Inferior parietal cortex (tissue), 1 donor: ENCODE results near the gene RNF135.
"Not testable (repeated sequence)": the region's sequence is repeated elsewhere in the genome, so short reads cannot be mapped to it uniquely, and the experiment has no call there.

Experiments used
- DNase-seq: peaks from one replicate; pipeline ENCODE4 v3.0.0-alpha.2; 2016; ENCODE audit errors: extremely low spot score

The RNF135 gene

GRCh38 chr17:30954046-30954830 is 16.6 kb upstream of the RNF135 start:
- DNase-seq: no peak

DNA sequence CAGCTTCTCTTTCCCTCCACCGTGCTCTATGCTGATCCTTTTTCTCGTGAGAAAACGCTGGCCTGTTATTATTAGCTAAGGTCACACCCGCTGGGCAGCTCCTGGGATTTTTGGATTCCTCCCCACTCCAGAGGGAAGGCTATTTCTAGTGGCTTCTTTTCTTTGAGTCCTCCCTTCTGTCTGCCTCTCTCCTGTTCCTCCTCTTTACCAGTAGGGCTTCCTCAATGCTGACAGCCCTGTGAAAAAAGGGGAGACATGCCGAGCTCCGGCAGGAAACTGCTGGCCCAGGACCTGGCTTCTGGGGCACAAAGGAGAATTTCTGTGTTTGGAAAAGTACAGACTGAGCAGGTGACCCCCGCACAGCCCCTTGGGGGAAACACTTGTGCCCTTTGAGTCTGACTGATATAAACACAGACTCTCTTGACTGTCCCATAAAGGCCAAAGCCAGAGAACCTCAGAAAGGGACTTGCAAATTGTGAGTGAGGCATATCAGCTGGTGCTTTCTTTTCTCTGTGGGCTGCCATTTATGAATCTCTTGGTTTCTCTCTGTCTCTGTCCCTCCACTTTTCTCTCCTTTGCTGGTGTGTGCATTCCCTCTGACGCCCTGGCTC is 14.0 kb upstream of the RNF135 start:
- no peak for DNase-seq

GRCh38 chr17:30957741-30958140 is 13.1 kb upstream of the RNF135 start:
- DNase-seq: no peak

DNA sequence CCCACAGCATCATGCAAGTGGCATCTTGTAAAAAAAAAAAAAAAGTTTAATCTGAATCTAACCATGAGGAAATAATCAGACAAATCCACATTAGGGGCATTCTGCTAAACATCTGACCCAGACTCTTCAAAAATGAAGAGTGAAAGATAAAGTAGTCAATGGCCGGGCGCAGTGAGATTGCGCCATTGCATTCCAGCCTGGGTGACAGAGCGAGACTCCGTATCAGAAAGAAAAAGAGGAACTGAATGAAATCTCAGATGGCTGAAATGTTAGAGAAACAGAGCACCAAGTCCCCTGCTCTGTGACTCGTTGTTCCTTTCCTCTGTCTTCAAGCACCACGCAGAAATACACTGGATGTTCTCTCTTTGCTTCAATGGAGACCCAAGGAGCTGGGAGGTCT is 12.7 kb upstream of the RNF135 start:
- DNase-seq: no peak

- DNase-seq: no peak
Measured at GRCh38 chr17:30961209-30962188, 9.3 kb upstream of the RNF135 start.

GRCh38 chr17:30964312-30964711 is 6.5 kb upstream of the RNF135 start:
- not testable (repeated sequence) for DNase-seq

DNA sequence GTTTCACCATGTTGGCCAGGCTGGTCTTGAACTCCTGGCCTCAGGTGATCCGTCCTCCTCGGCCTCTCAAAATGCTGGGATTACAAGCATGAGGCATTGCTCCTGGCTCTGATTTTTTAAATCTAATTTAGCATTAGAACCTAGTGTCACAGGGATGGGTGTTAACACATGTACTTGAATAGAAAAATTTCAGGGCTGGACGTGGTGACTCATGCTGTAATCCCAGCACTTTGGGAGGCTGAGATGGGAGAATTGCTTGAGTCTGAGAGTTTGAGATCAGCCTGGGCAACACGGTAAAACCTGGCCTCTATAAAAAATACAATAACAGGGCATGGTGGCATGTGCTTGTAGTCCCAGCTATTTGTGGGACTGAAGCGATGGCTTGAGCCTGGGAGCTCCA is 6.0 kb upstream of the RNF135 start:
- no peak for DNase-seq

- DNase-seq: no peak
Measured at GRCh38 chr17:30965686-30966085, 5.2 kb upstream of the RNF135 start.

DNA sequence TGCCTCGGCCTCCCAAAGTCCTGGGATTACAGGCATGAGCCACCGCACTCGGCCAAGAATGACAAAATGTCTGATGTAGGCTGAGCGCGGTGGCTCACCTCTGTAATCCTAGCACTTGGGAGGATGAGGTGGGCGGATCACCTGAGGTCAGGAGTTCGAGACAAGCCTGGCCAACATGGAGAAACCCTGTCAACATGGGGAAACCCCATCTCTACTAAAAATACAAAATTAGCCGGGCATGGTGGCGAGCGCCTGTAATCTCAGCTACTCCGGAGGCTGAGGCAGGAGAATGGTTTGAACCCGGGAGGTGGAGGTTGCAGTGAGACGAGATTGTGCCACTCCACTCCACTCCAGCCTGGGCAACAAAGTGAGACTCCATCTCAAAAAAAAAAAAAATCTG is 2.9 kb upstream of the RNF135 start:
- DNase-seq: not testable (repeated sequence)

DNA sequence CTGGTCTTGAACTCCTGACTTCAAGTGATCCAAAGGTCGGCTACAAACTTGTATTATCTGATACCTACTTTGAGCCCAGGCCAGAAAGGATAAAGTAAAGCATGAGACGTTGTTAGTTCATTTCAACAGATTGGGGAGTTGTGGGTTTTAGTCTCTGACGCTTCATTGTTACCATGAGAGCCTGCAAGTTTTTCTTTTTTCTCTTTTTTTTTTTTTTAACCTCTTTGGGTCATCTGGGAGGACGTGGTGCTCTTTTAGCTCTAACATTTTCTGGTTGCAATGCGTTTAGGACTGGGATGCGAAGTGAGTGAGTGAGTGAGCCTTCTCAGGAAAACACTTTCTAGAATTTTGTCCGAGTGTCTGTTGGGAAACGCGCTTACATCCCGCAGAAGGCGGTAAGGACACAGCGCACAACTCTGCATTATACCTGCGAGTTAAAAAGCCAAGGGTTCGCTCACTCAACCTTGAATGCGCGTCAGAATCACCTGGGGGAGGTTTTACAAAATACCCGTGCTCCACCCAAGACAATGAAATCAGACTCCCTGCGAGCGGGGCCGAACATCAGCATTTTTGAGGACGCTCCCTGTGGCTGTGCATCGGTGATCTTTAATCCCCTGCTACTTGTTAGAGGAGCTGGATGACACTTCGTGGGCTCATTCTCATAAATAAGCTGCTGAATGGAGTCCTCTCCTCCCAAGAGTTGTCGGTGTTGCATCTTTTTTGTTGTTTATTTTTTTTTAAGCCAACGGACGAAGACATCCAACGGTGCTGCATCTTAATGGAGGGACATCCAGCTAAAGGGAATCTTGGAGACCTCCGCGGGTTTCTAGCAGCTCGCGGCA is 629 bp upstream of the RNF135 start:
- no peak for DNase-seq

DNA sequence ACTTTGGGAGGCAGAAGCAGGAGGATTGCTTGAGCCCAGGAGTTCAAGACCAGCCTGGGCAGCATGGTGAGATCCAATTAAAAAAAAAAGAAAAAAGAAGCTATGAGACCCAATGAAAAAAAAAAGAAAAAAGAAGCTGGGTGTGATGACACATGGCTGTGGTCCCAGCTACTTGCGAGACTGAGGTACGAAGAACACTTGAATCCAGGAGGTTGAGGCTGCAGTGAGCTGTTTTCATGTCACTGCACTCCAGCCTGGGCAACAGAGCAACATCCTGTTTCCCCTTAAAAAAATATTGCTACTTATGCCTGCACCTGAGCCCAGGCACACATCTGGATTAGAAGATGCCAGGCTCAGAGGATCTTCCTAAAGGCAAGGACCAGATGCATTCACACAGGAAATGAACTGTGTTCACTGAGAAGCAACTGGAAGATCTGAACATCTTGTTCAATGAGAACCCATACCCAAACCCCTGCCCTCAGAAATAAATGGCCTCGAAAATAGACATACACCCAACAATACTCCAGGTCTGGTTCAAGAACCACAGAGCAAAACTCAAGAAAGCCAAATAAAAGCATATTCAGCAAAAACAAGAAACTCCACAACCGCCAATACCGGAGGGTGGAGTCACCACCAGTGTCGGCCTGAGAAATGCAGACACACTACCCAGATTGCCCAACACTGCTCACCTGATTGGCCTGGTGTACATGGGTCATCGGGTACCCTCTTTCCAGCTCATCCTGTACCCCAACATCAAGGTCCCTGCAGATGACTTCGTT is 4.4 kb downstream of the RNF135 start:
- no peak for DNase-seq

DNA sequence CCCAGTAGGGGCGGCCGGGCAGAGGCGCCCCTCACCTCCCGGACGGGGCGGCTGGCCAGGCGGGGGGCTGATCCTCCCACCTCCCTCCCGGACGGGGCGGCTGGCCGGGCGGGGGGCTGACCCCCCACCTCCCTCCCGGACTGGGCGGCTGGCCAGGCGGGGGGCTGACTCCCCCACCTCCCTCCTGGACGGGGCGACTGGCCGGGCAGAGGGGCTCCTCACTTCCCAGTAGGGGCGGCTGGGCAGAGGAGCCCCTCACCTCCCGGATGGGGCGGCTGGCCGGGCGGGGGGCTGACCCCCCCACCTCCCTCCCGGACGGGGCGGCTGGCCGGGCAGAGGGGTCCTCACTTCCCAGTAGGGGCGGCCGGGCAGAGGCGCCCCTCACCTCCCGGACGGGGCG is 9.1 kb downstream of the RNF135 start:
- not testable (repeated sequence) for DNase-seq

- DNase-seq: no peak
Measured at GRCh38 chr17:30981531-30982519, 11.0 kb downstream of the RNF135 start.

DNA sequence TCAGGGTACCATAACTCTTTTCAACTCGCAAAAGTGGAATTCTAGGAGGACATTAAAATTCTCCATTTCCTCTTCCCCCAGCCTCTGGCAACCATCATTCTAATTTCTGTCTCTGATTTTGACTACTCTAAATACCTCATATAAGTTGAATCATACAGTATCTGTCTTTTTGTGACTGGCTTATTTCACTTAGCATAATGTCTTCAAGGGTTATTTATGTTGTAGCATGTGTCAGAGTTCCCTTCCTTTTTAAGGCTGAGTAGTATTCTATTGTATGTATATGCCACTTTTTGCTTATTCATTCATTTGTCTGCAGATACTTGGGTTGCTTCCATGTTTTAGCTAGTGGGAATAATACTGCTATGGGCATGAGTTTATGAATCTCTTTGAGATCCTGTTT is 12.0 kb downstream of the RNF135 start:
- no peak for DNase-seq

DNA sequence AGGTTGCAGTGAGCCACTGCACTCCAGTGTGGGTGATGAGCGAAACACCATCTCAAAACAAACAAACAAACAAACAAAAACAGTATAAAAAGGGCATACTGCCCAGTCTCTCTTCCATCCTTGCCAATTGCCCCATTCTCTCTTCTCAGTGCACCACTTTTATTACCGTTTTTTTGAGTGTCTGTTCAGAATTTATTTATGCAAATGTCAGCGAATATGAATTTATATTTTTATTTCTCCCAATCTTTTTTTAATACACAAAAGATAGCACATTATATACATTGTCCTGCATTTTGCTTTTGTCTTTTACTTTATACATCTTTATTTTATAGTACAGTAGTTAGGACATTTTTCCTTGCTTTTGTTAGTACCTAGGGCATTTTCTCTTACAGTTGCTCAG is 19.6 kb downstream of the RNF135 start:
- no peak for DNase-seq

DNA sequence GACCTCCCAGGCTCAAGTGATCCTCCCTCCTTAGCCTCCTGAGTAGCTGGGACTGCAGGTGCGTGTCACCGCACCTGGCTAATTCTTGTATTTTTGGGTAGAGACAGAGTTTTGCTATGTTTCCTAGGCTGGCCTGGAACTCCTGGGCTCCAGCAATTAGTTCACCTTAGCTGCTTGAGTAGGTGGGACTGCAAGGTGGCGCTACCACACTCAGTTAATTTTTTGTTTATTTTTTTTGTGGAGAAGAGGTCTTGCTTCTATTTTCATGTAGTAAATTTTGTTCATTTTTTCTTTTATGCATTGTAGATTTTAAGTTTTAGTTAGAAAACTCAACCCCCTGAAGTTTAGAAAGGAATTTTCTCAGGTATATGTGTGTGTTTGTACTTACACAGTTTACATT is 21.7 kb downstream of the RNF135 start:
- no peak for DNase-seq

- no peak for DNase-seq
Measured at GRCh38 chr17:30995347-30995746, 24.5 kb downstream of the RNF135 start.

- DNase-seq: no peak
Measured at GRCh38 chr17:30996486-30996885, 25.6 kb downstream of the RNF135 start.

GRCh38 chr17:30997270-30997669 is 26.4 kb downstream of the RNF135 start:
- DNase-seq: no peak
